HEK293 (cell line): Measurements from ENCODE around the gene POLH.

ENCODE experiments used
- HOXA7 ChIP-seq: sonication (generic); formaldehyde crosslinking; IDR thresholded peaks from 2 replicates; pipeline ENCODE4 v1.8.1; 2022; ENCODE audit warnings: missing genetic modification reagents, borderline replicate concordance
- KLF7 ChIP-seq: fragments of 450-650 bp; formaldehyde crosslinking; IDR thresholded peaks from 2 replicates; pipeline ENCODE4 v1.5.1; 2016; ENCODE audit warnings: missing biosample characterization, missing genetic modification characterization, borderline replicate concordance
- PRDM1 ChIP-seq: fragments of 450-650 bp; formaldehyde crosslinking; IDR thresholded peaks from 2 replicates; pipeline ENCODE4; 2016; ENCODE audit warnings: missing biosample characterization, missing genetic modification characterization
- ZBTB7A ChIP-seq: fragments of 450-650 bp; formaldehyde crosslinking; IDR thresholded peaks from 2 replicates; pipeline ENCODE4 v1.5.1; 2016; ENCODE audit warnings: low read depth, missing biosample characterization, missing genetic modification characterization
- ZFP69B ChIP-seq: fragments of 450-650 bp; formaldehyde crosslinking; IDR thresholded peaks from 2 replicates; pipeline ENCODE4 v1.5.1; 2016; ENCODE audit warnings: missing biosample characterization, missing genetic modification characterization
- ZNF16 ChIP-seq: fragments of 450-650 bp; formaldehyde crosslinking; IDR thresholded peaks from 2 replicates; pipeline ENCODE4 v1.5.1; 2016; ENCODE audit warnings: low read depth, missing biosample characterization, missing genetic modification characterization
- ZNF169 ChIP-seq: fragments of 450-650 bp; formaldehyde crosslinking; IDR thresholded peaks from 2 replicates; pipeline ENCODE4 v1.5.1; 2016; ENCODE audit warnings: missing biosample characterization, missing genetic modification characterization
- ZNF302 ChIP-seq: fragments of 450-650 bp; formaldehyde crosslinking; IDR thresholded peaks from 2 replicates; pipeline ENCODE4 v1.5.1; 2016; ENCODE audit warnings: missing biosample characterization, missing genetic modification characterization, low read depth
- ZNF423 ChIP-seq: fragments of 450-650 bp; formaldehyde crosslinking; IDR thresholded peaks from 2 replicates; pipeline ENCODE4 v1.5.1; 2016; ENCODE audit warnings: missing biosample characterization, missing genetic modification characterization
- ZNF530 ChIP-seq: fragments of 450-650 bp; formaldehyde crosslinking; IDR thresholded peaks from 2 replicates; pipeline ENCODE4 v1.5.1; 2016; ENCODE audit warnings: low read depth, missing biosample characterization, missing genetic modification characterization
- ZNF544 ChIP-seq: fragments of 450-650 bp; formaldehyde crosslinking; IDR thresholded peaks from 2 replicates; pipeline ENCODE4 v1.5.0; 2017; ENCODE audit warnings: missing biosample characterization, missing genetic modification characterization
- ZNF768 ChIP-seq: fragments of 450-650 bp; formaldehyde crosslinking; IDR thresholded peaks from 2 replicates; pipeline ENCODE4 v1.5.1; 2018; ENCODE audit warnings: missing biosample characterization, mild to moderate bottlenecking, missing genetic modification characterization
- ZNF785 ChIP-seq: fragments of 450-650 bp; formaldehyde crosslinking; IDR thresholded peaks from 2 replicates; pipeline ENCODE4 v1.5.1; 2016; ENCODE audit warnings: missing biosample characterization, missing genetic modification characterization
- ZSCAN4 ChIP-seq: fragments of 450-650 bp; formaldehyde crosslinking; IDR thresholded peaks from 2 replicates; pipeline ENCODE4 v1.5.1; 2017; ENCODE audit warnings: missing biosample characterization, missing genetic modification characterization
- TF ChIP-seq, protein P1 (sequence below): fragments of 450-650 bp; formaldehyde crosslinking; IDR thresholded peaks from 2 replicates; pipeline ENCODE4 v1.5.1; 2017; ENCODE audit warnings: missing biosample characterization, missing genetic modification characterization
- TF ChIP-seq, protein P2 (sequence below): fragments of 450-650 bp; formaldehyde crosslinking; IDR thresholded peaks from 2 replicates; pipeline ENCODE4 v1.5.1; 2016; ENCODE audit warnings: missing biosample characterization, missing genetic modification characterization, low read depth
- TF ChIP-seq, protein P3 (sequence below): fragments of 450-650 bp; formaldehyde crosslinking; conservative IDR thresholded peaks from 2 replicates; pipeline ENCODE4 v1.5.1; 2016; ENCODE audit warnings: low read depth, missing biosample characterization, missing genetic modification characterization
- TF ChIP-seq, protein P4 (sequence below): fragments of 450-650 bp; formaldehyde crosslinking; IDR thresholded peaks from 2 replicates; pipeline ENCODE4 v1.5.1; 2016; ENCODE audit warnings: missing biosample characterization, missing genetic modification characterization, low read depth
- TF ChIP-seq, protein P5 (sequence below): fragments of 450-650 bp; formaldehyde crosslinking; IDR thresholded peaks from 2 replicates; pipeline ENCODE4 v1.5.1; 2017; ENCODE audit warnings: missing biosample characterization, missing genetic modification characterization
- TF ChIP-seq, protein P6 (sequence below): fragments of 450-650 bp; formaldehyde crosslinking; IDR thresholded peaks from 2 replicates; pipeline ENCODE4 v1.5.1; 2016; ENCODE audit warnings: missing biosample characterization, missing genetic modification characterization

The POLH gene

DNA sequence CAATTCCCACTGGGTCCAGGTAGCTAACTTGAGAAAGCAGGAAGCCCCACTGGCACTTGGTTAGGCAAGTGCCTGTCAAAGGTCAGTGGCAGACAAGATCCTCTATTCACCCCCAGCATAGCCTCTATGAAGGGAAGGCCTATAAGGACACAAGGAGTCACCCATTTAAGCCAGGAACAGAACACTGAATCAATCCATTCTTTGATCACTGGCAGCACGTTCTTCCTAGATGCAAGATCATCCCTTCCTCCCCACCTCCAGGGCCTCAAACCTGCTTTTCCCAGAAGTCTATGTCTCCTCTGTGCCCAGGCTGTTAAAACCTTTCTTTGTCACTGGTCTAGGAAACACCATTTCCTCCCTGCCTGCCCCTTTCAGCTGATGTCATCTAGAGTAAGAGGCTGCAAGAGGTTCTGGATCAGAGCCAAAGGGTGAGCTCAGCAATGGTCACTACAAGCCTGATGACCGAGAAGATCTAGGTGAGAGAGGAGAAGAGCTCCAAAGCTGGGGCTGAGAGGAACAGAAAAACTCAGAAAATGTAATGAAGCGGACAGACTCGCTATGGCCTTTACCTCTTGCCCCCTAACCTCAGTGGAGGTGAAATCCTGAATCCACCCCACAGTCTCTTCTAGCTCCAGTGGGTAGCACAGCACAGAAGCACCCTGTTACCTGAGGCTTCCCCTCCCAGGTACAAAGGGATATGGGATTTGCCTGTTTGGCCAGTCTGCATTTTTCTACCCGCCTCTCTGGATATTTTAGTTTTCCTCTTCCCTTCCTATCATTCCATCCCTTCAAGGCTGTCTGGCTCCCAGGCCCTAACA is 51.2 kb downstream of the POLH start (continued):
- TF ChIP-seq, protein P1, sequence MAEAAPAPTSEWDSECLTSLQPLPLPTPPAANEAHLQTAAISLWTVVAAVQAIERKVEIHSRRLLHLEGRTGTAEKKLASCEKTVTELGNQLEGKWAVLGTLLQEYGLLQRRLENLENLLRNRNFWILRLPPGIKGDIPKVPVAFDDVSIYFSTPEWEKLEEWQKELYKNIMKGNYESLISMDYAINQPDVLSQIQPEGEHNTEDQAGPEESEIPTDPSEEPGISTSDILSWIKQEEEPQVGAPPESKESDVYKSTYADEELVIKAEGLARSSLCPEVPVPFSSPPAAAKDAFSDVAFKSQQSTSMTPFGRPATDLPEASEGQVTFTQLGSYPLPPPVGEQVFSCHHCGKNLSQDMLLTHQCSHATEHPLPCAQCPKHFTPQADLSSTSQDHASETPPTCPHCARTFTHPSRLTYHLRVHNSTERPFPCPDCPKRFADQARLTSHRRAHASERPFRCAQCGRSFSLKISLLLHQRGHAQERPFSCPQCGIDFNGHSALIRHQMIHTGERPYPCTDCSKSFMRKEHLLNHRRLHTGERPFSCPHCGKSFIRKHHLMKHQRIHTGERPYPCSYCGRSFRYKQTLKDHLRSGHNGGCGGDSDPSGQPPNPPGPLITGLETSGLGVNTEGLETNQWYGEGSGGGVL = peak; percentile 63
- no peak for TF ChIP-seq ZNF785 (tag by site-specific recombination)
- TF ChIP-seq ZBTB7A = no peak
- TF ChIP-seq ZNF169 (tag by site-specific recombination) = no peak
- TF ChIP-seq, protein P2, sequence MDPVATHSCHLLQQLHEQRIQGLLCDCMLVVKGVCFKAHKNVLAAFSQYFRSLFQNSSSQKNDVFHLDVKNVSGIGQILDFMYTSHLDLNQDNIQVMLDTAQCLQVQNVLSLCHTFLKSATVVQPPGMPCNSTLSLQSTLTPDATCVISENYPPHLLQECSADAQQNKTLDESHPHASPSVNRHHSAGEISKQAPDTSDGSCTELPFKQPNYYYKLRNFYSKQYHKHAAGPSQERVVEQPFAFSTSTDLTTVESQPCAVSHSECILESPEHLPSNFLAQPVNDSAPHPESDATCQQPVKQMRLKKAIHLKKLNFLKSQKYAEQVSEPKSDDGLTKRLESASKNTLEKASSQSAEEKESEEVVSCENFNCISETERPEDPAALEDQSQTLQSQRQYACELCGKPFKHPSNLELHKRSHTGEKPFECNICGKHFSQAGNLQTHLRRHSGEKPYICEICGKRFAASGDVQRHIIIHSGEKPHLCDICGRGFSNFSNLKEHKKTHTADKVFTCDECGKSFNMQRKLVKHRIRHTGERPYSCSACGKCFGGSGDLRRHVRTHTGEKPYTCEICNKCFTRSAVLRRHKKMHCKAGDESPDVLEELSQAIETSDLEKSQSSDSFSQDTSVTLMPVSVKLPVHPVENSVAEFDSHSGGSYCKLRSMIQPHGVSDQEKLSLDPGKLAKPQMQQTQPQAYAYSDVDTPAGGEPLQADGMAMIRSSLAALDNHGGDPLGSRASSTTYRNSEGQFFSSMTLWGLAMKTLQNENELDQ (tag by site-specific recombination) = no peak
- TF ChIP-seq, protein P3, sequence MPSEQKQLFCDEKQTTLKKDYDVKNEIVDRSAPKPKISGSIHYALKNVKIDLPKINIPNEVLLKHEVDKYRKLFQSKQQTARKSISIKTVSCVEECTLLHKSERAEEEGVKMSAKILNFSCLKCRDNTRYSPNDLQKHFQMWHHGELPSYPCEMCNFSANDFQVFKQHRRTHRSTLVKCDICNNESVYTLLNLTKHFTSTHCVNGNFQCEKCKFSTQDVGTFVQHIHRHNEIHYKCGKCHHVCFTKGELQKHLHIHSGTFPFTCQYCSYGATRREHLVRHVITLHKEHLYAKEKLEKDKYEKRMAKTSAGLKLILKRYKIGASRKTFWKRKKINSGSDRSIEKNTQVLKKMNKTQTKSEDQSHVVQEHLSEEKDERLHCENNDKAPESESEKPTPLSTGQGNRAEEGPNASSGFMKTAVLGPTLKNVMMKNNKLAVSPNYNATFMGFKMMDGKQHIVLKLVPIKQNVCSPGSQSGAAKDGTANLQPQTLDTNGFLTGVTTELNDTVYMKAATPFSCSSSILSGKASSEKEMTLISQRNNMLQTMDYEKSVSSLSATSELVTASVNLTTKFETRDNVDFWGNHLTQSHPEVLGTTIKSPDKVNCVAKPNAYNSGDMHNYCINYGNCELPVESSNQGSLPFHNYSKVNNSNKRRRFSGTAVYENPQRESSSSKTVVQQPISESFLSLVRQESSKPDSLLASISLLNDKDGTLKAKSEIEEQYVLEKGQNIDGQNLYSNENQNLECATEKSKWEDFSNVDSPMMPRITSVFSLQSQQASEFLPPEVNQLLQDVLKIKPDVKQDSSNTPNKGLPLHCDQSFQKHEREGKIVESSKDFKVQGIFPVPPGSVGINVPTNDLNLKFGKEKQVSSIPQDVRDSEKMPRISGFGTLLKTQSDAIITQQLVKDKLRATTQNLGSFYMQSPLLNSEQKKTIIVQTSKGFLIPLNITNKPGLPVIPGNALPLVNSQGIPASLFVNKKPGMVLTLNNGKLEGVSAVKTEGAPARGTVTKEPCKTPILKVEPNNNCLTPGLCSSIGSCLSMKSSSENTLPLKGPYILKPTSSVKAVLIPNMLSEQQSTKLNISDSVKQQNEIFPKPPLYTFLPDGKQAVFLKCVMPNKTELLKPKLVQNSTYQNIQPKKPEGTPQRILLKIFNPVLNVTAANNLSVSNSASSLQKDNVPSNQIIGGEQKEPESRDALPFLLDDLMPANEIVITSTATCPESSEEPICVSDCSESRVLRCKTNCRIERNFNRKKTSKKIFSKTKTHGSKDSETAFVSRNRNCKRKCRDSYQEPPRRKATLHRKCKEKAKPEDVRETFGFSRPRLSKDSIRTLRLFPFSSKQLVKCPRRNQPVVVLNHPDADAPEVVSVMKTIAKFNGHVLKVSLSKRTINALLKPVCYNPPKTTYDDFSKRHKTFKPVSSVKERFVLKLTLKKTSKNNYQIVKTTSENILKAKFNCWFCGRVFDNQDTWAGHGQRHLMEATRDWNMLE (tag by site-specific recombination) = 0 out of 2 replicates have a peak, but pooled peaks have one; percentile 23
- TF ChIP-seq ZNF423 = no peak
- TF ChIP-seq ZFP69B = peak; percentile 64
- TF ChIP-seq PRDM1 (tag by site-specific recombination) = no peak
- no peak for TF ChIP-seq ZNF530 (tag by site-specific recombination)
- no peak; the same call in none of the 2 replicates for TF ChIP-seq ZSCAN4 (tag by site-specific recombination)
- TF ChIP-seq KLF7 (tag by site-specific recombination) = no peak
- no peak for TF ChIP-seq ZNF16 (tag by site-specific recombination)
- TF ChIP-seq, protein P4, sequence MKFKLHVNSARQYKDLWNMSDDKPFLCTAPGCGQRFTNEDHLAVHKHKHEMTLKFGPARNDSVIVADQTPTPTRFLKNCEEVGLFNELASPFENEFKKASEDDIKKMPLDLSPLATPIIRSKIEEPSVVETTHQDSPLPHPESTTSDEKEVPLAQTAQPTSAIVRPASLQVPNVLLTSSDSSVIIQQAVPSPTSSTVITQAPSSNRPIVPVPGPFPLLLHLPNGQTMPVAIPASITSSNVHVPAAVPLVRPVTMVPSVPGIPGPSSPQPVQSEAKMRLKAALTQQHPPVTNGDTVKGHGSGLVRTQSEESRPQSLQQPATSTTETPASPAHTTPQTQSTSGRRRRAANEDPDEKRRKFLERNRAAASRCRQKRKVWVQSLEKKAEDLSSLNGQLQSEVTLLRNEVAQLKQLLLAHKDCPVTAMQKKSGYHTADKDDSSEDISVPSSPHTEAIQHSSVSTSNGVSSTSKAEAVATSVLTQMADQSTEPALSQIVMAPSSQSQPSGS (tag by site-specific recombination) = peak; percentile 95
- TF ChIP-seq ZNF768 = no peak
- no peak for TF ChIP-seq HOXA7
- TF ChIP-seq, protein P5, sequence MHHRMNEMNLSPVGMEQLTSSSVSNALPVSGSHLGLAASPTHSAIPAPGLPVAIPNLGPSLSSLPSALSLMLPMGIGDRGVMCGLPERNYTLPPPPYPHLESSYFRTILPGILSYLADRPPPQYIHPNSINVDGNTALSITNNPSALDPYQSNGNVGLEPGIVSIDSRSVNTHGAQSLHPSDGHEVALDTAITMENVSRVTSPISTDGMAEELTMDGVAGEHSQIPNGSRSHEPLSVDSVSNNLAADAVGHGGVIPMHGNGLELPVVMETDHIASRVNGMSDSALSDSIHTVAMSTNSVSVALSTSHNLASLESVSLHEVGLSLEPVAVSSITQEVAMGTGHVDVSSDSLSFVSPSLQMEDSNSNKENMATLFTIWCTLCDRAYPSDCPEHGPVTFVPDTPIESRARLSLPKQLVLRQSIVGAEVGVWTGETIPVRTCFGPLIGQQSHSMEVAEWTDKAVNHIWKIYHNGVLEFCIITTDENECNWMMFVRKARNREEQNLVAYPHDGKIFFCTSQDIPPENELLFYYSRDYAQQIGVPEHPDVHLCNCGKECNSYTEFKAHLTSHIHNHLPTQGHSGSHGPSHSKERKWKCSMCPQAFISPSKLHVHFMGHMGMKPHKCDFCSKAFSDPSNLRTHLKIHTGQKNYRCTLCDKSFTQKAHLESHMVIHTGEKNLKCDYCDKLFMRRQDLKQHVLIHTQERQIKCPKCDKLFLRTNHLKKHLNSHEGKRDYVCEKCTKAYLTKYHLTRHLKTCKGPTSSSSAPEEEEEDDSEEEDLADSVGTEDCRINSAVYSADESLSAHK = no peak
- TF ChIP-seq, protein P6, sequence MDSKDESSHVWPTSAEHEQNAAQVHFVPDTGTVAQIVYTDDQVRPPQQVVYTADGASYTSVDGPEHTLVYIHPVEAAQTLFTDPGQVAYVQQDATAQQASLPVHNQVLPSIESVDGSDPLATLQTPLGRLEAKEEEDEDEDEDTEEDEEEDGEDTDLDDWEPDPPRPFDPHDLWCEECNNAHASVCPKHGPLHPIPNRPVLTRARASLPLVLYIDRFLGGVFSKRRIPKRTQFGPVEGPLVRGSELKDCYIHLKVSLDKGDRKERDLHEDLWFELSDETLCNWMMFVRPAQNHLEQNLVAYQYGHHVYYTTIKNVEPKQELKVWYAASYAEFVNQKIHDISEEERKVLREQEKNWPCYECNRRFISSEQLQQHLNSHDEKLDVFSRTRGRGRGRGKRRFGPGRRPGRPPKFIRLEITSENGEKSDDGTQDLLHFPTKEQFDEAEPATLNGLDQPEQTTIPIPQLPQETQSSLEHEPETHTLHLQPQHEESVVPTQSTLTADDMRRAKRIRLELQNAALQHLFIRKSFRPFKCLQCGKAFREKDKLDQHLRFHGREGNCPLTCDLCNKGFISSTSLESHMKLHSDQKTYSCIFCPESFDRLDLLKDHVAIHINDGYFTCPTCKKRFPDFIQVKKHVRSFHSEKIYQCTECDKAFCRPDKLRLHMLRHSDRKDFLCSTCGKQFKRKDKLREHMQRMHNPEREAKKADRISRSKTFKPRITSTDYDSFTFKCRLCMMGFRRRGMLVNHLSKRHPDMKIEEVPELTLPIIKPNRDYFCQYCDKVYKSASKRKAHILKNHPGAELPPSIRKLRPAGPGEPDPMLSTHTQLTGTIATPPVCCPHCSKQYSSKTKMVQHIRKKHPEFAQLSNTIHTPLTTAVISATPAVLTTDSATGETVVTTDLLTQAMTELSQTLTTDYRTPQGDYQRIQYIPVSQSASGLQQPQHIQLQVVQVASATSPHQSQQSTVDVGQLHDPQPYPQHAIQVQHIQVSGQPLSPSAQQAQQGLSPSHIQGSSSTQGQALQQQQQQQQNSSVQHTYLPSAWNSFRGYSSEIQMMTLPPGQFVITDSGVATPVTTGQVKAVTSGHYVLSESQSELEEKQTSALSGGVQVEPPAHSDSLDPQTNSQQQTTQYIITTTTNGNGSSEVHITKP (tag by site-specific recombination) = peak; percentile 67
- TF ChIP-seq ZNF302 = no peak
- no peak for TF ChIP-seq ZNF544 (tag by site-specific recombination)
